Measurements from ENCODE around the gene SEC22A.

DNA sequence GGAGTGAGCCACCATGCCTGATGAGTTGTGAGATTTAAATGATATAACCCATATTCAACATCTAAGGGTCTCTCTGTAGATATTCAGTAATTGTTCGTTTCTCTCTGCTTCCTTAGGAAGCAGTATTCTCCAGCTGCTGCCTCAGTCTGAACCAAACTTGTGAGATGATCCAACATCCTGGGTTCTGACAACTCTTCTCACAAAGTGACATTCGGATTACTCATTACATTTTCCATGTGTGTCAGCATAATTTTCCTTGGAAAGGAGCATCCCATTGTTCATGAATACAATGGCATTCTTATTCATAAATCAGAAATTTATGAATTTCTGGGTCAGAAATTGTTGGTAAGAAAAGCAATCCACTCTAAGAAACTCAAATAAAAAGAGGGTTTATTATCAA, 15.0 kb upstream of the SEC22A start:
- TF ChIP-seq CTBP2 (IDR thresholded peaks at IDR 0.05; ENCODE audit: borderline replicate concordance, insufficient read depth, insufficient read length, low read length) (no peak), HDAC2 (IDR thresholded peaks at IDR 0.05; ENCODE audit: borderline replicate concordance in 1 of 2, low read depth in 2 of 2, low read length in 2 of 2) (no peak), FOSL1 (IDR thresholded peaks at IDR 0.05; ENCODE audit: insufficient read depth, low read depth, low read length) (no peak), SP1 (IDR thresholded peaks at IDR 0.05; ENCODE audit: low read depth, low read length) (no peak), TAF1 (IDR thresholded peaks at IDR 0.05; ENCODE audit: low read depth, low read length) (no peak)
- TF ChIP-seq, protein P1, sequence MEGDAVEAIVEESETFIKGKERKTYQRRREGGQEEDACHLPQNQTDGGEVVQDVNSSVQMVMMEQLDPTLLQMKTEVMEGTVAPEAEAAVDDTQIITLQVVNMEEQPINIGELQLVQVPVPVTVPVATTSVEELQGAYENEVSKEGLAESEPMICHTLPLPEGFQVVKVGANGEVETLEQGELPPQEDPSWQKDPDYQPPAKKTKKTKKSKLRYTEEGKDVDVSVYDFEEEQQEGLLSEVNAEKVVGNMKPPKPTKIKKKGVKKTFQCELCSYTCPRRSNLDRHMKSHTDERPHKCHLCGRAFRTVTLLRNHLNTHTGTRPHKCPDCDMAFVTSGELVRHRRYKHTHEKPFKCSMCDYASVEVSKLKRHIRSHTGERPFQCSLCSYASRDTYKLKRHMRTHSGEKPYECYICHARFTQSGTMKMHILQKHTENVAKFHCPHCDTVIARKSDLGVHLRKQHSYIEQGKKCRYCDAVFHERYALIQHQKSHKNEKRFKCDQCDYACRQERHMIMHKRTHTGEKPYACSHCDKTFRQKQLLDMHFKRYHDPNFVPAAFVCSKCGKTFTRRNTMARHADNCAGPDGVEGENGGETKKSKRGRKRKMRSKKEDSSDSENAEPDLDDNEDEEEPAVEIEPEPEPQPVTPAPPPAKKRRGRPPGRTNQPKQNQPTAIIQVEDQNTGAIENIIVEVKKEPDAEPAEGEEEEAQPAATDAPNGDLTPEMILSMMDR (IDR thresholded peaks at IDR 0.05; ENCODE audit: control extremely low read depth in 1 of 3, insufficient read depth in 1 of 3, low read depth in 1 of 3, low read length in 3 of 3): no peak
- TF ChIP-seq, protein P2, sequence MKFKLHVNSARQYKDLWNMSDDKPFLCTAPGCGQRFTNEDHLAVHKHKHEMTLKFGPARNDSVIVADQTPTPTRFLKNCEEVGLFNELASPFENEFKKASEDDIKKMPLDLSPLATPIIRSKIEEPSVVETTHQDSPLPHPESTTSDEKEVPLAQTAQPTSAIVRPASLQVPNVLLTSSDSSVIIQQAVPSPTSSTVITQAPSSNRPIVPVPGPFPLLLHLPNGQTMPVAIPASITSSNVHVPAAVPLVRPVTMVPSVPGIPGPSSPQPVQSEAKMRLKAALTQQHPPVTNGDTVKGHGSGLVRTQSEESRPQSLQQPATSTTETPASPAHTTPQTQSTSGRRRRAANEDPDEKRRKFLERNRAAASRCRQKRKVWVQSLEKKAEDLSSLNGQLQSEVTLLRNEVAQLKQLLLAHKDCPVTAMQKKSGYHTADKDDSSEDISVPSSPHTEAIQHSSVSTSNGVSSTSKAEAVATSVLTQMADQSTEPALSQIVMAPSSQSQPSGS (IDR thresholded peaks at IDR 0.05; ENCODE audit: low read length): no peak
